CD4-positive, alpha-beta T cell treated with Interferon gamma for 1 hour (primary cell): ENCODE results near the gene MAPK14.
A peak's percentile ranks its signal among the peaks of the same experiment; 100 is the strongest.
"Not testable (repeated sequence)": the region's sequence is repeated elsewhere in the genome, so short reads cannot be mapped to it uniquely, and the experiment has no call there.

Experiments
- DNase-seq: peaks from one replicate; pipeline ENCODE4 v3.0.0-alpha.2; 2020

Gene MAPK14

DNA sequence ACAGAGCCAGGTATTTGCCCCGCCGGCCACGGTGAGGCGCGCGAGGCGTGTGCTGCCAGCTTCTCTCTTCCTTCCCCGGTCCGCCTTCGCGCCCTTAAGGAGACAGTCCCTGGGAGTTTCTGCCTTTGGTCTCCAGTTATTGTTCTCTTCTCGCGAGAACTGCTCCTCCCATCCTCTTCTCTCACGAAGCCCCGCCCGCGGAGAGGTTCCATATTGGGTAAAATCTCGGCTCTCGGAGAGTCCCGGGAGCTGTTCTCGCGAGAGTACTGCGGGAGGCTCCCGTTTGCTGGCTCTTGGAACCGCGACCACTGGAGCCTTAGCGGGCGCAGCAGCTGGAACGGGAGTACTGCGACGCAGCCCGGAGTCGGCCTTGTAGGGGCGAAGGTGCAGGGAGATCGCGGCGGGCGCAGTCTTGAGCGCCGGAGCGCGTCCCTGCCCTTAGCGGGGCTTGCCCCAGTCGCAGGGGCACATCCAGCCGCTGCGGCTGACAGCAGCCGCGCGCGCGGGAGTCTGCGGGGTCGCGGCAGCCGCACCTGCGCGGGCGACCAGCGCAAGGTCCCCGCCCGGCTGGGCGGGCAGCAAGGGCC lies at the start of gene MAPK14:
Gene MAPK14 (plus strand): TSS at position 308 of the 587 bp plus-strand sequence. CDS start 350 bp downstream, outside the sequence.
- DNase-seq: peak; percentile 99

DNA sequence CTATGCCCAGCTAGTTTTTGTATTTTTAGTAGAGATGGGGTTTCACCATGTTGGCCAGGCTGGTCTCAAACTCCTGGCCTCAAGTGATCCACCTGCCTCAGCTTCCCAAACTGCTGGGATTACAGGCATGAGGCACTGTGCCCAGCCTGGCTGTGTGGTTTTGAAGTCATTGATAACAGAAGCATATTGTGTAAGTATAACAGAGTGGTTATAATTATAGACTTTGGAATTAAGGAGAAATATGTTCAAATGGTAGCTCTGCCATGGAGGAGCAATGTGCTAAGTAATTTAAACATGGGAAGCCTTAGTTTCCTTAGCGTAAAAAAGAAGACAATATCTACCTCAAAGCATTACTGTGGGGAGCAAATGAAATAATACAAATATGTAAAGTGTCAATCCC lies 47.5 kb upstream of the MAPK14 start:
- not testable (repeated sequence) for DNase-seq

DNA sequence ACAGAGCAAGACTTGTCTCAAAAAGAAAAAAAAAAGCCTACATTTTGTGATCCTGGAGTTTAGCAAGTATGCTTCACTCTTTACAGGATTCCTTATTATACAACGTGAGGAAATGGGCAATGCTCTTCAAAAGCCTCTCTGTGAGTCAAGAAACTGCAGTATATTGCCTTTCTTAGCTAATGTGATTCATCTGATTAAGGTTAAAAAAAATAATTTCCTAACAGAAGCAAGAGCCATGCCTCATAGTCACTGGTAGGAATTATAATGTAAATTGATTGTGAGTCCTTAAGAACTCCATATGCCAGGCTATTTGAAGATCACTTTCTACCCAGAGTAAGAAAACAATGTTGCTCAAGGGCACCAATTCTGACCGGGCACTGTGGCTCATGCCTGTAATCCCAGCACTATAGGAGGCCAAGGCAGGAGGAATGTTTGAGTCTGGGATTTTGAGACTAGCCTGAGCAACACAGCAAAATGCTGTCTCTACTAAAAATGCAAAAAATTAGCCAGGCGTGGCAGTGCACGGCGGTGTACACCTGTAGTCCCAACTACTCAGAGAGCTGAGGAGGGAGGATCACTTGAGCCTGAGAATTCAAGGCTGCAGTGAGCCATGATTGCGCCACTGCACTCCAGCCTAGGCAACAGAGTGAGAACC lies 46.5 kb upstream of the MAPK14 start:
- no peak for DNase-seq

DNA sequence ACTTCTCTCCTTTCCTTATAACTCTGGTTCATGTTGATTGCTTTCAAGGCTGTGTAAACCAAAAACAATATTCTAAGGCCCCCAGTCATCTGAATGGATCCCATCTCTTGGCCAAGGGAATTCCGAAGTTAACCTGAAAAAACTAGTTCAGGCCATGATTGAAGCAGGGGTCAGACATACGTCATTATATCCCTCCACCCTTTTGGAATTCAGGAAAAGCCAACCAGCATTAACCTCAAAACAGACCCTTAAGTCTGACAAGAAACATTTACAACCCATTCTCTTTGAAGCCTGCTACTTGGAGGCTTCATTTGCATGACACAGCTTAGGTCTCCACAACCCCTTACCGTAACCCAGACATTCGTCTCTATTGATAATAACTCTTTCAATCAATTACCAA lies 42.9 kb upstream of the MAPK14 start:
- no peak for DNase-seq

DNA sequence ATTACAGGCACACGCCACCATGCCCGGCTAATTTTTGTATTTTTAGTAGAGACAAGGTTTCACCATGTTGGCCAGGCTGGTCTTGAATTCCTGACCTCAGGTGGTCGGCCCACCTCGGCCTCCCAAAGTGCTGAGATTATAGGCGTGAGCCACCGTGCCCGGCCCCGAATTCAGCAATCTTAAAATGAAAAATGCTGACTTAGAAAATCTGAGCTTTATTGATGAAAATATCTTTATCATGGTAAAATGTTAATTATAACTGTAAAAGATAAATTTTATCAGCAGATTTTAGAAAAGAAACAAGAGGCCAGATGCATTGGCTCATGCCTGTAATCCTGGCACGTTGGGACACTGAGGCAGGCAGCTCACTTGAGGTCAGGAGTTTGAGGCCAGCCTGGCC lies 39.6 kb upstream of the MAPK14 start:
- not testable (repeated sequence) for DNase-seq

DNA sequence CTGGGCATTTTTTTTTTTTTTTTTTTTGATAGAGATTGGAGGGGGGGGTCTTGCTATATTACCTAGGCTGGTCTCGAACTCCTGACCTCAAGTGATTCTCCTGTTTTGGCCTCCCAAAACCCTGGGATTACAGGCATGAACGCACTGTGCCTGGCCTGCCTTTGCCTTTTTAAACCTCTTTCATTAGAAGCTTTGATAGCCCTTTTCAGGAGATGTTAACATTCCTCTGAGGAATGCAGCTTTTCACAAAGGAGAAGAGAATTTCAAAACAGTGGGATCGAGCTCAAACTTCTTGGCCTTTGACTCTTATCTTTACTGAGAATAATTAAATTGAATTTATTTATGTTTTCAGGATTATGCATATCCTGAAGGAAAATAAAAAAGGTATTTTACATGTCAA lies 34.5 kb upstream of the MAPK14 start:
- no peak for DNase-seq

DNA sequence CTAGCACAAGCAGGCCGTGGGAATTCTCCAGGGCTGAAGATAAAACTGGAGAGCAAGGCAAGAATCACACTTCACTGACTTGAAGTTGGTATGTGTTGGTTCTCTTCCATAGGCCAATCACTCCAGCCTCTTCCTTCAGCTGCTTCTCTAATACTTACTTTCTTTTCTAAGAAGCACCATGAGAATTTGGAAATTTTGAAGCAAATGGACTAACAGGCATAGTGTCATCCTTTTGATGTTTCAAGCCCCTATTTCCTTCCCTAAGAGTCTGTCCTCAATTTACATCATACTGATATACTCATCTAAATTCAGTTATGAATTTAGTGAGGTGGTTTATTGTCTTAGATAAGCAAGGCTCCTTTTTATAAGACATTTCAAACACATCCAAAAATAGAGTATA lies 27.2 kb upstream of the MAPK14 start:
- DNase-seq: no peak

DNA sequence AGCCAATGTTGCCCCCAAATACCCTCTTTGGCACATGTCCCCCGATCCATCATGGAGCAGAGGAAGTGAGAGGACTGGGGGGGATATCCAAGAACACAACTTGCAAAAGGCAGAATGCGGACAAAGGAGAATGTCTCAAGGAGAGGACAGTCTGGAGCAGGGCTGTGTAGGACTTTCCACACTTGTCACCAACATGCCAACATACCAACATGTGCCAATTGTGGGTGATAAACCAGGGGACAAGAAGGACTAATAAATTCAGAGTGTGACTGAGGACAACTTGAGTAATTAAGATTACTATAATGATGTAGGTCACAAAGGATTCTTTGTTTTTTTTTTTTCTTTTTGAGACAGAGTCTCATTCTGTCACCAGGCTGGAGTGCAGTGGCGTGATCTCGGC lies 11.9 kb upstream of the MAPK14 start:
- DNase-seq: no peak

DNA sequence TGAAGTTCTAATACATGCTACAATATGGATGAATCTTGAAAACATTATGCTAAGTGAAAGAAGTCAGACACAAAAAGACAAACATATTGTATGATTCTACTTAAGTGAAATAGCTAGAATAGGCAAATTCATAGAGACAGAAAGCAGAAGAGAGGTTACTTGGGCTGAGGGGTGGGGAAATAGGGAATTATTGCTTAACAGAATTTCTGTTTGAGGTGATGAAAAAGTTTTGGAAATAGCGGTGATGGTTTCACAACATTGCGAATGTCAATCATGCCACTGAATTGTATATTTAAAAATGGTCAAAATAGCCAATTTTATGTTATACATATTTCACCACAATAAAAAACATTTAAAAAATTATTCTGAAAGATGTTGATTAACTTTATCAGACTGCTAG lies 9.3 kb upstream of the MAPK14 start:
- no peak for DNase-seq

DNA sequence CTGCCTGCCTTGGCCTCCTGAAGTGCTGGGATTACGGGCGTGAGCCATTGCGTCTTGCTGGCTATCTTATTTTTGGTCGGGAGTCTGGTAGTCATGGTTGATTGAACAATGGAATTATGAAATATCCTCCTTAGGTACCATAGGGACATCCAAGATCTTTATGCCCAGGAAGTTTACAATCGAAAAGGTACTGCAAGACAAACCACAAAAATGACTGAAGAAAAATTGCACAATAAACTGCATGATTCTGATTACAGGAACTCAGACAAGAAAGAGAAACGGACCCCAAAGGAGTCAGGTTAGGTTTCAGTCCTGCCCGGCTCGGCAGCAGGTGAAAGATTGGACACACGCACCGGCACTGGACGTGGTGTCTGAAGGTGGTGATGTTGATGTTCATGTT lies 8.4 kb upstream of the MAPK14 start:
- no peak for DNase-seq

DNA sequence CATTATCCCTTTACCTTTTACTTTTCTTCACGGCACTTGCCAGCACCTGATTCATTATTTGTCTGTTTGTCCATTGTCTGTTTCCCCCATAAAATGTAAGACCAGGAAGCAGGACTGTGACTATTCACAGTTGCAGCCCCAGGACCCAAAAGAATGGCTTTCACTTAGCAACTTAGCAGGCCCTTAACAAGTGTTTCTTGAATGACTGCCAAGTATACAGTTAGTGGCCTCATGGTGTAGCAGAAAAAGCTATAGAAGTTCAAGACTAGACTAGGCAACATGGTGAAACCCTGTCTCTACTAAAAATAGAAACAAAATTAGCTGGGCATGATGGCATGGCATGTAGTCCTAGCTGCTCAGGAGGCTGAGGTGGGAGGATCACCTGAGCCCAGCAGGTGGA lies 7.5 kb upstream of the MAPK14 start:
- no peak for DNase-seq

DNA sequence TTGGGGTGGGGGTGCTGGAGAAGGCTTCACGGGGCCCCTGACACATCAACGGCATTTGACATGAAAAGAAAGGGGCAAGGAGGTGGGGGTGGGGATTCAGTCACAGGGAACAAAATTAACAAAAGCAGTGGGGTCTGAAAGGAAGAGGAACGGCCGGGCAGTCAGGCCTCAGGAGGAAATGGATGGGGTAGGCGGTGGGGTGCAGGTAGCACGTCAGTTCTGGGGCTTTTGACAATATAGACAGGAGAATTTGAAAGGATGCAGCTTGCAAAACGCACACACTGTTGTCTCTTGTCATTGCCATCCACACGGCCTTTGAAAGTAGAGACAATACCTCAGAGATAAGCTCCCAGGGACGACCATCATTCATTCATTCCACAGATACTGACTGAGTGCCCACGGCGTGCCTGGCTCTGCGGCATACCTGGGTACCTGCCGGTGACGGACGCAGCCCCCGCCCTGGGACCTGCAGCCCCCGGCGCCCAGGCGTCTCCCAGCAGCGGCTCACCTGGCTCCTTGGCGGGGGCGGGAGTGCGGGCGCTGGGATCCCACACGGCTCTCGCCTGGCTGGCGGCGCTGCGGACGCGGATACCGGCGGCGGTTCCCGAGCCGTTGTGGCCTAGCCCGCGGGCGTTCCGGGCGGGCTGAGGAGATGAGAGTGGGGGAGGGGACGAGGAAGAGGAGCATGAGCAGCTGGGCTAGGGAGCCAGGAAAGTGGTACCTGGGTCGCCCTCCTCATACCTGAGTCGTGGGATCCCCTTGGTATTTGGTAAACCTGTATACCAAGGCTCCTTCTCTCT lies 3.4 kb upstream of the MAPK14 start, which contains the start of gene SLC26A8:
Gene SLC26A8 (minus strand): TSS at position 646 of the 800 bp plus-strand sequence. CDS start 4,934 bp downstream, outside the sequence.
- DNase-seq: no peak

DNA sequence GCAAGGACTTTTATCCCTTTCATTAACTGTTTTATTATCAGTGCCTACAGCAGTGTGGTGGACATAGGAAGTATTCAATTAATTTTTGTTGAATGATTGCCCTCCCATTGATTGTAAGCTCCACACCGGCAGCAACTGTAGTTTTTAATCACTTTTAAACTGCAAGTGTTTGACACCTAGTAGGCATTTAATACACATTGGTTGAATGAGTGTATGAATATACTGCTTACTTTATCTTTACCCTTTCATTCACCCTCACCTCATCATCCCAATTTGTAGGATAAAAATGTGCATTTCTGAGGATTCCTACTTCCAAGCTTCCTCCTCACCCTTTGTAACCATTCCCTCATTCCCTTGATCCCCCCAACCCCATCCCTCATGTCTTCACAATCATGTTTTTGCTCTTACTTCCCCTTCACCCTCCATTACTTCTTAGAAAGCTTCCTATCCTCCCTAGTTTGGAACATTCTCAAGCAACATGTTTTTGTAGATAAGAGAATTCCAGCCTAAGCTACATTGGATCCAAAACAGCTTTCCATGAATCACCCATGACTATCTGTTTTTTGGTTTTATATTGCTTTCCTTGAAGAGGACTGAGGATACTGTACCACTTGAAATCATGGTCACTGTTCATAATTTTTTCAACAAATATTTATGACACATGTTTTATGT lies 2.2 kb upstream of the MAPK14 start:
- no peak for DNase-seq

DNA sequence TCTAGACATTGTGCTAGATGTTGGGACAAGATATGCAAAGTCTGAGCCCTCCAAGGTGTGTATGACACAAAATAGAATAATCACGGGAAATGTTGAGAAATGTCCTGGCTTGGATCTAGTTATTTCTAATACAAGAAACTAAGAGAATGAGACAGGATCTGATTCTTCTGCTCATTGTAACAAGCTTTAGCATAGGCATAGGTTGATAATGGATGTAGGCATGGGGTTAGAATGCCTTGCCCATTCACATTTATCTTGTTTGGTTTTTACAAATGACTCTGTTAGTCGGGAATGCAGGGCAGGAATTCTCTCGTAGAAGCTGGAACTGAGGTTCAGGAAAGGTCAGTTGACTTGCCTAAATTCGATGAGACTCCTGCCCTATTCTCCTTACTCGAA lies 1.7 kb upstream of the MAPK14 start:
- no peak for DNase-seq

DNA sequence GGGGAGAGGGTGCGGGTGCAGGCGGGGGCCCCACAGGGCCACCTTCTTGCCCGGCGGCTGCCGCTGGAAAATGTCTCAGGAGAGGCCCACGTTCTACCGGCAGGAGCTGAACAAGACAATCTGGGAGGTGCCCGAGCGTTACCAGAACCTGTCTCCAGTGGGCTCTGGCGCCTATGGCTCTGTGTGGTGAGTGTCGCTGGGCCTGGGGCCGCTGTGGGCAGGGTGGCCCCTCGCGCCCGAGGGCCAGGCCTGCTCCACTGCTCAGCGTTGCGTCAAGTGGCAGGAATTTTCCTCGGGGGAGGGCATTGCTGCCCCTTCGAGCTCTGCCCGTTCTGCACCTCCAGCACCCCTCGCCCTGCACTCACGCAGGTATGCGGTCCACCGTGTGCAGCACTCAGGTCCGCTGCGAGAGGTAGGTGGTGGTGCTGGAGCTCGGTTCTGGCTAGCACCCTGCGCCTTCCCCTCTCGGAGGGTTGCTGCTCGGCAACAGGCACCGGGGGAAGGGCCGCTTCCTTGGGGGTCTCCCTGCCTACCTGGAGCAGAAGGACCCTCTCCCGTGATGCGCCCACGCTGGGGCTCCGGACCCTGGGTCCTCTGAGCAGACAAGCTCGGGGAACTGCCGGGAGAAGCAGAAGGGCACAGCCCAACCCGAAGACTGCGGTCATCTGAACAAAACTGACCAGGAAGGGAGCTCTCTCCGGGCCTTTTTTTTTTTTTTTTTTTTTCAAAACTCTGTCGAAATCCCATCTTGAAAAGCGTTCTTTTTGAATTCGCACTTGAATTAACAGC lies 674 bp downstream of the MAPK14 start:
- DNase-seq: peak; percentile 32

DNA sequence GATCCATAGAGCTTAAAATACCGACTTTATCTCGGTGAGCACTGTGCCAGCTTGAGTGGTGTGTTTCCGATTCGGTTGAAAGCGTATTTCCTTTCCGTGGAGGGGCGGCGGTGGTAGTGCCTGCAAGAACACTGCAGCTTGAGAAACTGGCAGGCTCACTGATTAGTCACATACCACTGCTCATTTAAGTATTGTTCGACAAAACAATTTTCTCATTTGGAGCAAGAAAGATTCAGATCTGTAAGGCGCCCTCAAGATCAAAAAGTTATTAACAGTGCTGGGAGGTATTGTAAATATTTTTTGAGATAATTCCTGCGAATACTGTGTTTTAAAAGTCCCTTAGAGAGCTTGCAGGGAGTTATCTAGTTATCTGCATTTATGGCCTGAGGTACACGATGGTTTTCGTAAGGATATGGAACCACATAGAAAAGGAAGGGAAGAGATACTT lies 1.3 kb downstream of the MAPK14 start:
- peak; percentile 55 for DNase-seq

DNA sequence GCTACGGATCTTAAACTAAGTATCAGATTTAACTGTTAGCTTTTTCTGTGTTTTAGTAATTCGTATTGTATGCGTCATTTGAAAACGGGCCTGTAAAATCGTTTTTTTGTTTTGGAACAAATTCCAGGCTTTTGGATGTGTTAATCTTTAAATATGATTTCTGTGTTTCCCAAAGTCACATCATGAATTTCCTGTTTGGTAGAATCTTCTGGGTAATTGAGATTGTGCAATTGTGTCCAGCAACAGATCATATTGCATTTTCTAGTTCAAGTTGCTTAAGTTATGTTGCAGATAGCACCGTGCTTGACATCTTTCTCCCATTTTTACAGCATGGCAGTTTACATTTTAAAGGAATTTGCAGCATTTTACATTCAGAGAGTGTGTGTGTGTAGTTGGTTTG lies 1.9 kb downstream of the MAPK14 start:
- DNase-seq: no peak

DNA sequence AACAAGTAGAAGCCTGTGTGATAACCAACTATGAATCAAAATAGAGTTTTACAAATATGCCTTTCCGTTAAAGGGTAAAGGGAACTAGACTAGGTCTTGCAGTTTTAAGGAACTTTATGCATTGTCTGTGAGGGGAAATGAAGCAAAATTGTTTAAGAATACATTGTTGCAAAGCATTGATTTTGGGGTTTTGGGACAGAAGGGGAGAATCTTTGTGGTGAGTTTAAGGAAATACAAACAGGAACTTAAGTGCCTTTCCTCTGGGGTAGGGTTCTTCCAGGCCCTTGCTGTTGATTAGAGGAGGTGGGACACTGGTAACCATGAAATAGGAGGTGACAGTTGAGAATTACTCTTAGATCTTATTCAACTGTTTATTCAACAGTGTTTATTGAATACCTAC lies 4.7 kb downstream of the MAPK14 start:
- no peak for DNase-seq

DNA sequence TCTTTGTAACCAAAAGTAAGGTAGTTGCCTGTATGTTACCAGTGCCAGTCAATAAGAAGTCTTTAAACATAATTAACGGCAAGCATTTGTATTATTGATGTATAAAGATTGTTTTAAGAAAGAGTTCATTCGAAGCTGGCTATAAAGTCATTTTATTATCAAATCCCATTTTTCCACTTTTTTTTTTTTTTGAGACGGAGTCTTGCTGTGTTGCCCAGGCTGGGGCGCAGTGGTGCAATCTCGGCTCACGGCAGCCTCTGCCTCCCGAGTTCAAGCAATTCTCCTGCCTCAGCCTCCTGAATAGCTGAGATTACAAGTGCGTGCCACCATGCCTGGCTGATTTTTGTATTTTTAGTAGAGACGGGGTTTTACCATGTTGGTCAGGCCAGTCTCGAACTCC lies 5.5 kb downstream of the MAPK14 start:
- not testable (repeated sequence) for DNase-seq

DNA sequence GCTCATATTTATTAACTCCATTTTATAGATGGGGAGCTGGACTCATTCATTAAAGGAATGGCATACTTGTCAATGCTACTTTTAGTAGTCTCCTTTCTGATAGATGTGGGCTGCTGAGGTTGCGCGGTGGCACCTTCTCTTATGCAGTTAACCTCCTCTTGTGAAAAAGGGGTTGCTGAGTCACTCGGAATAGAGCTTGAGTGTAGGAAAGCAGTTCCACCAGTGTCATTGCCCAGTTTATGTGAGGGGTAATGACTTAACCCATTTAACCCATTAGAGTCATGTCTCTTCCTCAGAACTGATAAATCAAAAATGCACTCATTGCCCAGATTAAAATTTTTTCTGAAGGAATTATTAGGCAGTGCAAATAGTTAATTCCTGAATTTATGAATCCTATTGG lies 6.3 kb downstream of the MAPK14 start:
- DNase-seq: peak; percentile 11

DNA sequence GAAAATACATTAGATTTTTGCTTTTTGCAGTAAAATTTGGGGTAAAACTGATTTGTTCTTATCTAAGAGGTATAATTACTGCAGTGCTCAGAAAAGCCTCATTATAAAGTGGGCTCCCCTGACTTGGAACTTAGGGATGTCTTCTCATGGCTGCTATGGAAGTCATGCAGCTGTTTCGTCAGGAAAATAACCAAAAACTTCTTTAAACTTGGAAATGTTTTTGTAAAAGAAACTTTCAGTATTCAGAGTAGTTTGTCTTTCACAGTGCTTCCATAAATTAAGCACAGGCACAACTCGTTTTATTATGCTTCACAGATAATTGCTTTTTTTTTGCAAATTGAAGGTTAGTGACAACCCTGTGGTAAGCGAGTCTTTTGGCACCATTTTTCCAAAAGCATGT lies 6.8 kb downstream of the MAPK14 start:
- no peak for DNase-seq

DNA sequence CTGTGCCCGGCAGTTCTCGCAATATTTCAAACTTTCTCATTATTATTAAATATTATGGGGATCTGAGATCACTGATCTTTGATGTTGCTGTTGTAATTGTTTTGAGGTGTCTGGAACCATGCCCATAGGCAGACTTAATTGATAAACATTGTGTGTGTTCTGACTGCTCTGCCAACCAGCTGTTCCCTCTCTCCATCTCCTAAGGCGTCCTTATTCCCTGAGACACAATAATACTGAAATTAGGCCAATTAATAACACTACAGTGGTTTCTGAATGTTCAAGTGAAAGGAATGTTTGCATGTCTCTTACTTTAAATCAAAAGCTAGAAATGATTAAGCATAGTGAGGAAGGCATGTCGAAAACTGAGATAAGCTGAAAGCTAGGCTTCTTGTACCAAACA lies 7.6 kb downstream of the MAPK14 start:
- DNase-seq: no peak
